ENCODE data around the gene MRPL23. TPM values are rescaled to one million over a fixed set of nuclear protein-coding genes. Genes with fewer than 3 reads are reported as not detected.

Gene MRPL23
- total and polyA plus RNA-seq, 4 donors: 33.0 to 83.9 (median 67.6) TPM

DNA sequence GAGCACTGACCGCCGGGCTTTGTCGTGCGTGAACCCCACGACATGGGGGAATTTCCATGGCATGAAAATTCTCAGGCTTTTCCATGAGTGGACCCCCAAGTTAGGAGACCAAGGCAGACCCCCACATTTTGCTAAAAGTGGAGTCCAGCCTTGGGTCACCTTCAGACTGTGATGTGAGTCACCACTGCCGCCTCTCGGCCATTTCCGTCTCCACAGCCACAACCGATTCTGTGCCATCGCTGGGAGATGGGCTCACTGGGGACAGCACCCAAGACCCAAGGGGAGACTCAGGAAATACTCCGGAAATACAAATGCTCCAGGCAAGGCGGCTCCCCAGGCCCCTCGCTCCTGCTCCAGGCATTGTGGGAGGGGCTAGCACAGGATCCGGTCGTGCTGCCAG is 51.7 kb downstream of the MRPL23 start (continued):
- TF ChIP-seq, protein P1, sequence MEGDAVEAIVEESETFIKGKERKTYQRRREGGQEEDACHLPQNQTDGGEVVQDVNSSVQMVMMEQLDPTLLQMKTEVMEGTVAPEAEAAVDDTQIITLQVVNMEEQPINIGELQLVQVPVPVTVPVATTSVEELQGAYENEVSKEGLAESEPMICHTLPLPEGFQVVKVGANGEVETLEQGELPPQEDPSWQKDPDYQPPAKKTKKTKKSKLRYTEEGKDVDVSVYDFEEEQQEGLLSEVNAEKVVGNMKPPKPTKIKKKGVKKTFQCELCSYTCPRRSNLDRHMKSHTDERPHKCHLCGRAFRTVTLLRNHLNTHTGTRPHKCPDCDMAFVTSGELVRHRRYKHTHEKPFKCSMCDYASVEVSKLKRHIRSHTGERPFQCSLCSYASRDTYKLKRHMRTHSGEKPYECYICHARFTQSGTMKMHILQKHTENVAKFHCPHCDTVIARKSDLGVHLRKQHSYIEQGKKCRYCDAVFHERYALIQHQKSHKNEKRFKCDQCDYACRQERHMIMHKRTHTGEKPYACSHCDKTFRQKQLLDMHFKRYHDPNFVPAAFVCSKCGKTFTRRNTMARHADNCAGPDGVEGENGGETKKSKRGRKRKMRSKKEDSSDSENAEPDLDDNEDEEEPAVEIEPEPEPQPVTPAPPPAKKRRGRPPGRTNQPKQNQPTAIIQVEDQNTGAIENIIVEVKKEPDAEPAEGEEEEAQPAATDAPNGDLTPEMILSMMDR (IDR thresholded peaks at IDR 0.05; ENCODE audit: low read depth, low read length, missing input control): no peak
- TF ChIP-seq, protein P2, sequence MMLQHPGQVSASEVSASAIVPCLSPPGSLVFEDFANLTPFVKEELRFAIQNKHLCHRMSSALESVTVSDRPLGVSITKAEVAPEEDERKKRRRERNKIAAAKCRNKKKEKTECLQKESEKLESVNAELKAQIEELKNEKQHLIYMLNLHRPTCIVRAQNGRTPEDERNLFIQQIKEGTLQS (IDR thresholded peaks at IDR 0.05): no peak
- TF ChIP-seq RAD21 (IDR thresholded peaks at IDR 0.05): no peak

GRCh38 chr11:2002042-2002776 is 55.1 kb downstream of the MRPL23 start:
- TF ChIP-seq SP1 (IDR thresholded peaks at IDR 0.05) (no peak), FOXA1 (IDR thresholded peaks at IDR 0.05) (no peak), RXRA (IDR thresholded peaks at IDR 0.05) (no peak), GABPA (IDR thresholded peaks at IDR 0.05 in 1 of 2, conservative IDR thresholded peaks at IDR 0.05 in 1 of 2) (no peak), YY1 (IDR thresholded peaks at IDR 0.05) (no peak), TAF1 (conservative IDR thresholded peaks at IDR 0.05) (no peak), JUND (IDR thresholded peaks at IDR 0.05) (no peak), ZBTB33 (IDR thresholded peaks at IDR 0.05) (no peak), FOXA2 (IDR thresholded peaks at IDR 0.05) (no peak), HNF4G (IDR thresholded peaks at IDR 0.05) (no peak), EGR1 (IDR thresholded peaks at IDR 0.05; ENCODE audit: low read depth in 2 of 2) (no peak), RAD21 (IDR thresholded peaks at IDR 0.05) (no peak), HNF4A (conservative IDR thresholded peaks at IDR 0.05) (no peak), NR2F2 (IDR thresholded peaks at IDR 0.05) (no peak)
- TF ChIP-seq, protein P3, sequence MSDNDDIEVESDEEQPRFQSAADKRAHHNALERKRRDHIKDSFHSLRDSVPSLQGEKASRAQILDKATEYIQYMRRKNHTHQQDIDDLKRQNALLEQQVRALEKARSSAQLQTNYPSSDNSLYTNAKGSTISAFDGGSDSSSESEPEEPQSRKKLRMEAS (IDR thresholded peaks at IDR 0.05): no peak
- TF ChIP-seq, protein P2 (IDR thresholded peaks at IDR 0.05): no peak
- TF ChIP-seq, protein P1 (IDR thresholded peaks at IDR 0.05; ENCODE audit: low read depth, low read length, missing input control): no peak
- TF ChIP-seq, protein P4, sequence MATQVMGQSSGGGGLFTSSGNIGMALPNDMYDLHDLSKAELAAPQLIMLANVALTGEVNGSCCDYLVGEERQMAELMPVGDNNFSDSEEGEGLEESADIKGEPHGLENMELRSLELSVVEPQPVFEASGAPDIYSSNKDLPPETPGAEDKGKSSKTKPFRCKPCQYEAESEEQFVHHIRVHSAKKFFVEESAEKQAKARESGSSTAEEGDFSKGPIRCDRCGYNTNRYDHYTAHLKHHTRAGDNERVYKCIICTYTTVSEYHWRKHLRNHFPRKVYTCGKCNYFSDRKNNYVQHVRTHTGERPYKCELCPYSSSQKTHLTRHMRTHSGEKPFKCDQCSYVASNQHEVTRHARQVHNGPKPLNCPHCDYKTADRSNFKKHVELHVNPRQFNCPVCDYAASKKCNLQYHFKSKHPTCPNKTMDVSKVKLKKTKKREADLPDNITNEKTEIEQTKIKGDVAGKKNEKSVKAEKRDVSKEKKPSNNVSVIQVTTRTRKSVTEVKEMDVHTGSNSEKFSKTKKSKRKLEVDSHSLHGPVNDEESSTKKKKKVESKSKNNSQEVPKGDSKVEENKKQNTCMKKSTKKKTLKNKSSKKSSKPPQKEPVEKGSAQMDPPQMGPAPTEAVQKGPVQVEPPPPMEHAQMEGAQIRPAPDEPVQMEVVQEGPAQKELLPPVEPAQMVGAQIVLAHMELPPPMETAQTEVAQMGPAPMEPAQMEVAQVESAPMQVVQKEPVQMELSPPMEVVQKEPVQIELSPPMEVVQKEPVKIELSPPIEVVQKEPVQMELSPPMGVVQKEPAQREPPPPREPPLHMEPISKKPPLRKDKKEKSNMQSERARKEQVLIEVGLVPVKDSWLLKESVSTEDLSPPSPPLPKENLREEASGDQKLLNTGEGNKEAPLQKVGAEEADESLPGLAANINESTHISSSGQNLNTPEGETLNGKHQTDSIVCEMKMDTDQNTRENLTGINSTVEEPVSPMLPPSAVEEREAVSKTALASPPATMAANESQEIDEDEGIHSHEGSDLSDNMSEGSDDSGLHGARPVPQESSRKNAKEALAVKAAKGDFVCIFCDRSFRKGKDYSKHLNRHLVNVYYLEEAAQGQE (IDR thresholded peaks at IDR 0.05): no peak
- no CpG with 5 or more reads among the region's 42 CpGs for WGBS
- Histone ChIP-seq H3K27ac (ENCODE audit: low read depth in 1 of 2, low read length in 2 of 2) (no peak overlapping the region), H3K4me3 (ENCODE audit: low read depth in 1 of 3, low read length in 3 of 3) (no peak overlapping the region), H3K36me3 (ENCODE audit: control insufficient read depth in 4 of 4, insufficient read depth in 3 of 4, low read depth in 1 of 4, low read length in 3 of 4) (no peaks in the 10 kb centered on the region), H3K27me3 (ENCODE audit: control insufficient read depth in 4 of 4, insufficient read depth in 4 of 4, low read length in 3 of 4) (no peaks in the 10 kb centered on the region), H3K4me1 (ENCODE audit: control insufficient read depth in 4 of 4, insufficient read depth in 4 of 4, low read length in 3 of 4) (no peaks in the 10 kb centered on the region), H3K9ac (ENCODE audit: low read depth in 1 of 2, low read length in 2 of 2) (no peak overlapping the region), H3K9me3 (ENCODE audit: control insufficient read depth in 4 of 4, low read length in 3 of 4) (no peaks in the 10 kb centered on the region)
- no peak for DNase-seq (ENCODE audit: low spot score)

All from liver (tissue), 9 donors.